IMR-90 (cell line): ENCODE results near the gene USP20. TPM values are rescaled to one million over a fixed set of nuclear protein-coding genes. Genes with fewer than 3 reads are reported as not detected.
A peak's percentile ranks its signal among the peaks of the same experiment; 100 is the strongest.

Experiments used
- ATAC-seq: fragments of 200-7000 bp; cut with Tn5 transposase; 2 replicates; pipeline ENCODE4 v1.9.1; 2020; ENCODE audit warnings: low read depth, mild to moderate bottlenecking, moderate library complexity
- BruUV-seq: library from RNA; stranded (reverse); fragments of 400-500 nt; replicated peaks from 2 replicates; lab custom pipeline; 2021; lab: Mats Ljungman, UMichigan
- CTCF ChIA-PET: fragments of 300-600 bp; formaldehyde crosslinking; extraction: SDS; loops from one replicate; lab custom pipeline; 2021; ENCODE audit warnings: antibody characterized with exemption; lab: Yijun Ruan, JAX
- POLR2A ChIA-PET: fragments of 300-600 bp; sonication (Branson Sonifier 250); formaldehyde crosslinking; loops from one replicate; lab custom pipeline; 2022; ENCODE audit warnings: antibody characterized with exemption; ENCODE audit not compliant: unreplicated experiment; lab: Charles Lee
- DNase-seq: peaks from one replicate; pipeline ENCODE4 v3.0.0; 2013
- H2AFZ ChIP-seq: replicated peaks from 2 replicates; pipeline ENCODE3; 2013; ENCODE audit warnings: low read length, mild to moderate bottlenecking; ENCODE audit not compliant: poor library complexity
- H2AK5ac ChIP-seq: 2 replicates; pipeline ENCODE4 v1.6.1; 2013; ENCODE audit warnings: low read depth, low read length, inconsistent platforms
- H2AK9ac ChIP-seq: replicated peaks from 2 replicates; pipeline ENCODE3; 2013; ENCODE audit warnings: mild to moderate bottlenecking, low read depth, low read length, moderate library complexity; ENCODE audit not compliant: poor library complexity
- H2BK120ac ChIP-seq: 2 replicates; pipeline ENCODE4 v1.6.1; 2013; ENCODE audit warnings: low read depth, low read length, inconsistent platforms
- H2BK15ac ChIP-seq: 3 replicates; pipeline ENCODE4 v1.6.1; 2013; ENCODE audit warnings: low read depth, low read length, inconsistent platforms
- H2BK20ac ChIP-seq: 2 replicates; pipeline ENCODE4 v1.6.1; 2013; ENCODE audit warnings: low read depth, mild to moderate bottlenecking, inconsistent platforms, low read length, moderate library complexity
- H2BK5ac ChIP-seq: 2 replicates; pipeline ENCODE4 v1.6.1; 2013; ENCODE audit warnings: mild to moderate bottlenecking, low read depth, low read length, inconsistent platforms; ENCODE audit not compliant: poor library complexity, severe bottlenecking
- H3K14ac ChIP-seq: replicated peaks from 2 replicates; pipeline ENCODE4 v1.6.1; 2013; ENCODE audit warnings: low read depth, low read length, inconsistent platforms
- H3K18ac ChIP-seq: 2 replicates; pipeline ENCODE4 v1.6.1; 2013; ENCODE audit warnings: low read depth, low read length, control low read depth
- H3K23ac ChIP-seq: 2 replicates; pipeline ENCODE4 v1.6.1; 2013; ENCODE audit warnings: low read depth, low read length, inconsistent platforms
- H3K27ac ChIP-seq: 2 replicates; pipeline ENCODE4 v1.5.1; 2013; ENCODE audit warnings: mild to moderate bottlenecking, control low read depth, low read length; ENCODE audit not compliant: insufficient read depth
- H3K27me3 ChIP-seq: 2 replicates; pipeline ENCODE4 v1.6.1; 2013; ENCODE audit warnings: low read length; ENCODE audit not compliant: control insufficient read depth, insufficient read depth
- H3K36me3 ChIP-seq: 2 replicates; pipeline ENCODE4 v1.6.1; 2013; ENCODE audit warnings: low read length, mixed read lengths; ENCODE audit not compliant: control insufficient read depth, insufficient read depth
- H3K4ac ChIP-seq: 2 replicates; pipeline ENCODE4 v1.6.1; 2013; ENCODE audit warnings: low read depth, low read length, inconsistent platforms
- H3K4me1 ChIP-seq: 2 replicates; pipeline ENCODE4 v1.6.1; 2013; ENCODE audit warnings: low read length, mixed read lengths; ENCODE audit not compliant: control insufficient read depth, insufficient read depth
- H3K4me2 ChIP-seq: 2 replicates; pipeline ENCODE4 v1.6.1; 2013; ENCODE audit warnings: low read depth, mild to moderate bottlenecking, control low read depth, low read length, moderate library complexity
- H3K4me3 ChIP-seq: 2 replicates; pipeline ENCODE4 v1.5.1; 2013; ENCODE audit warnings: low read depth, mild to moderate bottlenecking, control low read depth, low read length, moderate library complexity; ENCODE audit not compliant: insufficient read depth
- H3K56ac ChIP-seq: 2 replicates; pipeline ENCODE4 v1.6.1; 2013; ENCODE audit warnings: low read length, inconsistent platforms; ENCODE audit not compliant: insufficient read depth; ENCODE audit errors: extremely low read depth
- H3K79me1 ChIP-seq, 2 experiments: 2 replicates each; pipeline ENCODE4 v1.6.1; 2013; ENCODE audit warnings: low read length in 2 of 2, inconsistent platforms in 1 of 2, low read depth in 1 of 2
- H3K9ac ChIP-seq: 2 replicates; pipeline ENCODE4 v1.6.1; 2013; ENCODE audit warnings: low read depth, low read length, control low read depth
- H3K9me1 ChIP-seq: 2 replicates; pipeline ENCODE4 v1.6.1; 2013; ENCODE audit warnings: low read length, inconsistent platforms; ENCODE audit not compliant: insufficient read depth
- H3K9me3 ChIP-seq: 2 replicates; pipeline ENCODE4 v1.6.1; 2013; ENCODE audit warnings: low read length; ENCODE audit not compliant: control insufficient read depth, insufficient read depth
- H4K20me1 ChIP-seq: 2 replicates; pipeline ENCODE4 v1.6.1; 2013; ENCODE audit warnings: low read length, inconsistent platforms; ENCODE audit not compliant: insufficient read depth
- H4K5ac ChIP-seq: 2 replicates; pipeline ENCODE4 v1.6.1; 2013; ENCODE audit warnings: mild to moderate bottlenecking, low read depth, low read length, control low read depth
- H4K8ac ChIP-seq, 2 experiments: 2 replicates each; pipeline ENCODE4 v1.6.1; 2013; ENCODE audit warnings: low read depth in 2 of 2, low read length in 2 of 2, control low read depth in 1 of 2, inconsistent platforms in 1 of 2
- H4K91ac ChIP-seq: 2 replicates; pipeline ENCODE4 v1.6.1; 2013; ENCODE audit warnings: low read depth, low read length, inconsistent platforms; ENCODE audit not compliant: insufficient read depth
- BHLHE40 ChIP-seq: fragments of 150-350 bp; IDR thresholded peaks from 2 replicates; pipeline ENCODE4 v1.6.1; 2016; ENCODE audit warnings: mild to moderate bottlenecking, low read depth, low read length
- CEBPB ChIP-seq: IDR thresholded peaks from 2 replicates; pipeline ENCODE4 v1.6.1; 2012; ENCODE audit warnings: low read depth, low read length, improper control_type of control experiment
- CHD1 ChIP-seq: IDR thresholded peaks from 2 replicates; pipeline ENCODE4 v1.6.1; 2012; ENCODE audit warnings: low read depth, low read length, improper control_type of control experiment
- ELK1 ChIP-seq: fragments of 150-350 bp; IDR thresholded peaks from 2 replicates; pipeline ENCODE4 v1.6.1; 2016; ENCODE audit warnings: low read depth, mild to moderate bottlenecking, low read length, moderate library complexity, borderline replicate concordance
- FOS ChIP-seq: fragments of 150-350 bp; IDR thresholded peaks from 2 replicates; pipeline ENCODE4 v1.6.1; 2016; ENCODE audit warnings: low read depth, low read length
- MAZ ChIP-seq: IDR thresholded peaks from 2 replicates; pipeline ENCODE4 v1.6.1; 2012; ENCODE audit warnings: low read depth, mild to moderate bottlenecking, low read length, improper control_type of control experiment, moderate library complexity, borderline replicate concordance
- MXI1 ChIP-seq: IDR thresholded peaks from 2 replicates; pipeline ENCODE4 v1.6.1; 2012; ENCODE audit warnings: low read depth, mild to moderate bottlenecking, low read length, moderate library complexity, borderline replicate concordance
- POLR2A ChIP-seq: IDR thresholded peaks from 2 replicates; pipeline ENCODE4 v1.6.1; 2012; ENCODE audit warnings: mild to moderate bottlenecking, low read depth, low read length
- RAD21 ChIP-seq: IDR thresholded peaks from 2 replicates; pipeline ENCODE4 v1.6.1; 2012; ENCODE audit warnings: low read length, improper control_type of control experiment
- RCOR1 ChIP-seq: IDR thresholded peaks from 2 replicates; pipeline ENCODE4 v1.6.1; 2012; ENCODE audit warnings: mild to moderate bottlenecking, low read length, improper control_type of control experiment; ENCODE audit not compliant: insufficient replicate concordance
- RFX5 ChIP-seq: IDR thresholded peaks from 2 replicates; pipeline ENCODE4 v1.8.0; 2012; ENCODE audit warnings: low read depth, mild to moderate bottlenecking, low read length, moderate library complexity
- USF2 ChIP-seq: fragments of 150-350 bp; IDR thresholded peaks from 2 replicates; pipeline ENCODE4 v1.6.1; 2017; ENCODE audit warnings: mild to moderate bottlenecking, antibody characterized with exemption, low read length, low read depth
- WGBS, 2 experiments: methylation state at CpG; one replicate each; pipeline versions ENCODE4 v1.1.5 to v1.1.7; 2013; ENCODE audit warnings: missing lambda C conversion rate in 2 of 2; ENCODE audit not compliant: insufficient read length in 1 of 2; ENCODE audit errors: extremely low coverage in 2 of 2; 5-methylcytosine and 5-hydroxymethylcytosine counted together
- dilution Hi-C: fragments of 300-500 bp; cut with HindIII; formaldehyde crosslinking; loops from one replicate; pipeline ENCODE4 v1.14.3; 2018; ENCODE audit warnings: low sequenced_read_pairs; ENCODE audit not compliant: unreplicated experiment
- in situ Hi-C: fragments of 300-500 bp; cut with MboI; formaldehyde crosslinking; loops from 3 replicates; pipeline ENCODE4 v1.14.3; 2019; ENCODE audit warnings: low sequenced_read_pairs, inconsistent platforms, mixed read lengths
- intact Hi-C: fragments of 100-400 bp; cut with micrococcal nuclease; formaldehyde crosslinking; loops from 2 replicates; pipeline ENCODE4 v1.10.0; 2022
- polyA plus RNA-seq, 3 experiments: library from polyadenylated mRNA; depleted of rRNA; stranded (reverse); fragments of >200 nt; gene quantifications; 2 replicates each; pipeline ENCODE4 v1.2.3, GENCODE V29; 2012; ENCODE audit warnings: low replicate concordance in 1 of 3
- total RNA-seq: library from RNA; depleted of rRNA; stranded (reverse); fragments of >200 nt; gene quantifications from 2 replicates; pipeline ENCODE4 v1.2.3, GENCODE V29; 2012

The USP20 gene
- total and polyA plus RNA-seq, 2 of the 4 experiments (the other 2 are of a cell fraction): 3.8 to 21.6 TPM

- TF ChIP-seq RAD21 (no peak), BHLHE40 (no peak)
Measured at GRCh38 chr9:129885018-129885669, 49.9 kb downstream of the USP20 start (continued).

- H3K4me1 ChIP-seq: peaks cover 28% of the 10 kb centered on the region
- 0 out of 2 replicates have a peak overlapping the region, but pooled peaks have one; percentile 2 for H3K9ac ChIP-seq
- H2BK20ac ChIP-seq: peak overlapping the region; percentile 61; the same call in 1 of the 2 replicates
- H2BK5ac ChIP-seq: peak overlapping the region; percentile 12
- DNase-seq (peak; percentile 89), ATAC-seq (peak; percentile 94)
- intact Hi-C loops (loop anchor here (1.0 to 10.0 kb wide), 4 partner anchors 77 to 349 kb away; partner anchors contain the start of gene FNBP1), in situ Hi-C loops (loop anchor here (25.0 kb wide), 1 partner anchor 177 kb away; the partner anchor contains the start of gene GPR107), dilution Hi-C loops (no loop called here)
- H3K4ac ChIP-seq: peak overlapping the region; percentile 83
- ChIA-PET POLR2A (interaction anchor here (0.6 kb wide), 1 partner anchor 156 kb away, joined by 6 read pairs; no protein-coding TSS in a partner anchor), CTCF (interaction anchor here (0.6 kb wide), 2 partner anchors 22 kb away, joined by 3 to 7 read pairs; no protein-coding TSS in a partner anchor)
- peak overlapping the region; percentile 15 to 91; a peak in 2 of 4 replicates for H4K8ac ChIP-seq
- H3K18ac ChIP-seq: peak overlapping the region; percentile 5; the same call in 1 of the 2 replicates
- peak overlapping the region; percentile 57 for H3K4me2 ChIP-seq
- peak overlapping the region; percentile 5; the same call in 1 of the 2 replicates for H3K56ac ChIP-seq
- H3K27me3 ChIP-seq: no peaks in the 10 kb centered on the region
- peak overlapping the region; percentile 28 for H4K5ac ChIP-seq
- peak overlapping the region; percentile 67; the same call in 1 of the 2 replicates for H2AK5ac ChIP-seq
- H4K20me1 ChIP-seq: no peaks in the 10 kb centered on the region
- peaks cover 24% of the 10 kb centered on the region for H3K36me3 ChIP-seq
- H3K79me1 ChIP-seq: peaks cover 0 to 3% of the 10 kb centered on the region in 2 experiments; a peak in 1 of 4 replicates
- no peak overlapping the region for H3K4me3 ChIP-seq
- H4K91ac ChIP-seq: peak overlapping the region; percentile 73
- peak overlapping the region; percentile 67 for H2AK9ac ChIP-seq
- peaks cover 17% of the 10 kb centered on the region for H3K9me1 ChIP-seq
- no peaks in the 10 kb centered on the region for H3K9me3 ChIP-seq
- H3K23ac ChIP-seq: peak overlapping the region; percentile 68; the same call in 1 of the 2 replicates
- peak overlapping the region; percentile 45; the same call in 1 of the 3 replicates for H2BK15ac ChIP-seq
- peak overlapping the region; percentile 69 for H2BK120ac ChIP-seq
- WGBS, 2 experiments: 0% methylated on average over 4 of the region's 27 CpGs; no CpG with 5 or more reads in 1 of the 2 experiments
- no TSS peak for BruUV-seq
- H2AFZ ChIP-seq: peak overlapping the region; percentile 90
- peak overlapping the region; percentile 89 for H3K14ac ChIP-seq
- peak overlapping the region; percentile 10 for H3K27ac ChIP-seq
- no peak for TF ChIP-seq CHD1
- TF ChIP-seq CEBPB: no peak
- peak; percentile 90 for TF ChIP-seq MXI1
- peak; percentile 33 for TF ChIP-seq FOS
- no peak for TF ChIP-seq RFX5
- TF ChIP-seq POLR2A: 0 out of 2 replicates have a peak, but pooled peaks have one; percentile 29
- TF ChIP-seq ELK1: no peak
- peak; percentile 62 for TF ChIP-seq BHLHE40
- TF ChIP-seq USF2: peak; percentile 22
- peak; percentile 93; the same call in 1 of the 2 replicates for TF ChIP-seq MAZ
- no peak for TF ChIP-seq RCOR1
Measured at GRCh38 chr9:129885670-129886106, 50.4 kb downstream of the USP20 start.
